HCT116 (cell line): Measurements from ENCODE around the gene CFAP119. TPM values are rescaled to one million over a fixed set of nuclear protein-coding genes. Genes with fewer than 3 reads are reported as not detected.

Experiments
- ATAC-seq: fragments of 200-7000 bp; cut with Tn5 transposase; 2 replicates; pipeline ENCODE4 v1.9.1; 2020; ENCODE audit warnings: mild to moderate bottlenecking, moderate library complexity
- BruUV-seq: library from RNA; stranded (reverse); fragments of 400-500 nt; replicated peaks from 2 replicates; lab custom pipeline; 2021; lab: Mats Ljungman, UMichigan
- CTCF ChIA-PET: fragments of 300-600 bp; sonication (Branson Sonifier 250); formaldehyde crosslinking; loops from one replicate; lab custom pipeline; 2021; ENCODE audit warnings: antibody characterized with exemption; lab: Charles Lee
- POLR2A ChIA-PET: fragments of 300-600, 350-600 bp; sonication (Branson Sonifier 250); formaldehyde crosslinking; loops from one replicate; lab custom pipeline; 2021; ENCODE audit warnings: antibody characterized with exemption; lab: Charles Lee
- RAD21 ChIA-PET, 2 experiments: fragments of 300-600 bp; sonication (Branson Sonifier 250); formaldehyde crosslinking; loops; one replicate each; lab custom pipeline; 2023; ENCODE audit warnings: low total read pairs in 2 of 2; ENCODE audit not compliant: uncharacterized antibody in 2 of 2, unreplicated experiment in 2 of 2, low non-redundant PET in 1 of 2; lab: Charles Lee
- DNase-seq: peaks from one replicate; pipeline ENCODE4 v3.0.0-alpha.2; 2010; ENCODE audit warnings: low read depth, low spot score
- H2AFZ ChIP-seq: fragments of 200-600 bp; shearing (Covaris generic), sonication (generic); 2 replicates; pipeline ENCODE4 v1.6.1; 2017; ENCODE audit warnings: low read depth, mixed run types, mixed read lengths, antibody characterized with exemption, low read length; ENCODE audit not compliant: poor library complexity, severe bottlenecking
- H3K27ac ChIP-seq: 2 replicates; pipeline ENCODE4 v1.5.1; 2012; ENCODE audit warnings: low read depth, low read length
- H3K27me3 ChIP-seq: fragments of 200-600 bp; sonication (generic); 2 replicates; pipeline ENCODE4 v1.6.1; 2016; ENCODE audit warnings: mixed run types, low read length, mixed read lengths; ENCODE audit not compliant: insufficient read depth
- H3K36me3 ChIP-seq, 2 experiments: fragments of 200-500 bp in 1 of 2; fragments of 200-600 bp in 1 of 2; sonication (Bioruptor generic) in 1 of 2; sonication (generic) in 1 of 2; 2 replicates each; pipeline versions ENCODE4 v1.5.1 to v1.6.1; 2014 to 2016; ENCODE audit warnings: low read length in 2 of 2, inconsistent platforms in 1 of 2, mixed read lengths in 1 of 2, mixed run types in 1 of 2; ENCODE audit not compliant: insufficient read depth in 2 of 2, control insufficient read depth in 1 of 2
- H3K4me1 ChIP-seq, 2 experiments: fragments of 200-600 bp in 1 of 2; sonication (generic) in 1 of 2; 2 replicates each; pipeline versions ENCODE4 v1.5.1 to v1.6.1; 2012 to 2017; ENCODE audit warnings: low read length in 2 of 2, inconsistent platforms in 1 of 2, mild to moderate bottlenecking in 1 of 2, mixed read lengths in 1 of 2, mixed run types in 1 of 2, moderate library complexity in 1 of 2; ENCODE audit not compliant: insufficient read depth in 2 of 2, control insufficient read depth in 1 of 2
- H3K4me2 ChIP-seq: fragments of 200-600 bp; sonication (generic); 2 replicates; pipeline ENCODE4 v1.6.1; 2017; ENCODE audit warnings: mixed run types, low read length, mixed read lengths
- H3K4me3 ChIP-seq, 2 experiments: fragments of 200-600 bp in 1 of 2; sonication (generic) in 1 of 2; replicated peaks in 1 of 2; 2 replicates each; pipeline ENCODE4 v1.5.1; 2011 to 2016; ENCODE audit warnings: low read length in 2 of 2, control low read depth in 1 of 2, low read depth in 1 of 2, mild to moderate bottlenecking in 1 of 2, mixed read lengths in 1 of 2, mixed run types in 1 of 2
- H3K79me2 ChIP-seq: fragments of 200-600 bp; sonication (generic); 2 replicates; pipeline ENCODE4 v1.6.1; 2017; ENCODE audit warnings: mild to moderate bottlenecking, mixed run types, low read length, moderate library complexity, mixed read lengths; ENCODE audit not compliant: insufficient read depth
- H3K9ac ChIP-seq: fragments of 200-600 bp; sonication (generic); 2 replicates; pipeline ENCODE4 v1.6.1; 2016; ENCODE audit warnings: low read length, mixed read lengths
- H3K9me2 ChIP-seq: fragments of 200-600 bp; sonication (generic), shearing (Covaris generic); 2 replicates; pipeline ENCODE4 v1.6.1; 2017; ENCODE audit warnings: mixed run types, mild to moderate bottlenecking, moderate library complexity; ENCODE audit not compliant: insufficient read depth
- H3K9me3 ChIP-seq, 2 experiments: fragments of 200-500 bp in 1 of 2; fragments of 200-600 bp in 1 of 2; sonication (Bioruptor generic) in 1 of 2; sonication (generic) in 1 of 2; 2 replicates each; pipeline ENCODE4 v1.6.1; 2014 to 2017; ENCODE audit warnings: low read length in 2 of 2, mixed read lengths in 2 of 2, inconsistent platforms in 1 of 2, low read depth in 1 of 2, mild to moderate bottlenecking in 1 of 2, mixed run types in 1 of 2, moderate library complexity in 1 of 2; ENCODE audit not compliant: control insufficient read depth in 1 of 2, insufficient read depth in 1 of 2
- H4K20me1 ChIP-seq: fragments of 200-600 bp; sonication (generic), shearing (Covaris generic); 2 replicates; pipeline ENCODE4 v1.6.1; 2017; ENCODE audit warnings: mixed run types, mild to moderate bottlenecking, moderate library complexity; ENCODE audit not compliant: insufficient read depth
- CTCF ChIP-seq, 3 experiments: fragments of 200-600 bp in 1 of 3; sonication (generic) in 1 of 3; IDR thresholded peaks in 2 of 3; conservative IDR thresholded peaks in 1 of 3; 2 replicates each; pipeline ENCODE4 v1.5.1; 2012 to 2017; ENCODE audit warnings: low read depth in 2 of 3, low read length in 2 of 3, antibody characterized with exemption in 1 of 3, borderline replicate concordance in 1 of 3, control low read depth in 1 of 3, mild to moderate bottlenecking in 1 of 3, mixed read lengths in 1 of 3, mixed run types in 1 of 3, moderate library complexity in 1 of 3; ENCODE audit not compliant: insufficient read depth in 1 of 3
- EZH2 ChIP-seq: fragments of 200-600 bp; sonication (generic); IDR thresholded peaks from 2 replicates; pipeline ENCODE4 v1.6.1; 2017; ENCODE audit warnings: antibody characterized with exemption, mixed run types
- EZH2phosphoT487 ChIP-seq: fragments of 200-600 bp; IDR thresholded peaks from 2 replicates; pipeline ENCODE4 v1.6.1; 2018; ENCODE audit warnings: antibody characterized with exemption, borderline replicate concordance
- REST ChIP-seq: IDR thresholded peaks from 2 replicates; pipeline ENCODE4 v1.6.1; 2012; ENCODE audit warnings: low read depth
- SP1 ChIP-seq: IDR thresholded peaks from 2 replicates; pipeline ENCODE4 v1.6.1; 2012; ENCODE audit warnings: low read depth
- SRF ChIP-seq: IDR thresholded peaks from 2 replicates; pipeline ENCODE4 v1.6.1; 2012; ENCODE audit warnings: low read depth
- intact Hi-C: fragments of 100-400 bp; cut with micrococcal nuclease; formaldehyde crosslinking; loops from 2 replicates; pipeline ENCODE4 v1.10.0; 2022
- total RNA-seq: library from RNA; stranded (reverse); gene quantifications from one replicate; pipeline ENCODE4 v1.2.1, GENCODE V29; 2021; ENCODE audit not compliant: unreplicated experiment

CFAP119 gene
- total RNA-seq, 1 experiment from 2014 or later: 12.6 TPM

DNA sequence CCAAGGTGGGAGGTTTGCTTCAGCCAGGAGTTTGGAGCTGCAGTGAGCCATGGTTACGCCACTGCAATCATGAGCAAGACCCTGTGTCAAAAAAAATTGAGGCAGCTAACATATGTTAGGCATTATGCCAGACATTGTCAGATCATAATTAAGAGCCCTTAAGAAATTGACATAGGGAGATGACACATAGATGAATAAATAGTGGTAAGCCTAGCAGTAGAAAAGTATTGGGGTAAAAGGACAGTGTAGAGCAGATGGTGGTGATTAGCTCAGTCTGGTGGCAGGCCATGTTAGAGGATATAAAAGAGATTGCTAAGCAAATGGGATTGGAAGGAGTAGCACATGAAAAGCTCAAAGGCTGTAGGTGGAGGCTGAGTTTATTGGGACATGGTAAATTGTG is 40.3 kb downstream of the CFAP119 start (continued):
- TF ChIP-seq CTCF (IDR thresholded peaks at IDR 0.05 in 2 of 3, conservative IDR thresholded peaks at IDR 0.05 in 1 of 3; ENCODE audit: borderline replicate concordance in 1 of 3, insufficient read depth in 1 of 3, low read depth in 2 of 3, low read length in 2 of 3) (no peak), SP1 (no peak), REST (no peak)

DNA sequence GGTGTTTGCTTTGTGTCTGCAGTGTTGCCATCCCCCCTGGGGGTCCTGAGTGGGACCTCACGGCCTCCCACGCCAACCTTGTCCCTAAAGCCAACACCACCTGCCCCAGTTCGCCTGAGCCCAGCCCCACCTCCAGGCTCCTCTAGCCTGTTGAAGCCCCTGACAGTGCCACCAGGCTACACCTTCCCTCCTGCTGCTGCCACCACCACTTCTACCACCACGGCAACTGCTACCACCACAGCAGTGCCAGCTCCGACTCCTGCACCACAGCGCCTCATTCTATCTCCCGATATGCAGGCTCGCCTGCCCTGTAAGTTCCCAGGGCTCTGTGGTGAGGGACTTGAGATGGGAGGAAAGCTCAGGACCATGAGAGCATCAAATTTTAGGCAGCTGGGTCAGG is 40.7 kb downstream of the CFAP119 start:
- H4K20me1 ChIP-seq: peaks cover 2% of the 10 kb centered on the region; the same call in 1 of the 2 replicates
- H3K9ac ChIP-seq: no peak overlapping the region
- ATAC-seq: no peak
- no peak overlapping the region for H3K4me3 ChIP-seq
- no peak overlapping the region for H2AFZ ChIP-seq
- no peaks in the 10 kb centered on the region for H3K9me2 ChIP-seq
- no peak overlapping the region for H3K27ac ChIP-seq
- intact Hi-C loops: no loop called here
- BruUV-seq: no TSS peak
- no peak overlapping the region for H3K4me2 ChIP-seq
- ChIA-PET RAD21 (no interaction called here), POLR2A (no interaction called here), CTCF (no interaction called here)
- no peaks in the 10 kb centered on the region for H3K9me3 ChIP-seq
- H3K4me1 ChIP-seq: no peaks in the 10 kb centered on the region
- no peaks in the 10 kb centered on the region for H3K27me3 ChIP-seq
- H3K79me2 ChIP-seq: peaks cover 73% of the 10 kb centered on the region
- peaks cover 86 to 88% of the 10 kb centered on the region in 2 experiments for H3K36me3 ChIP-seq
- DNase-seq: no peak
- TF ChIP-seq EZH2: no peak
- TF ChIP-seq EZH2phosphoT487: no peak
- TF ChIP-seq SRF: no peak
